RWPE1 (cell line): ENCODE data around the gene ANXA8.

Experiments
- CTCF ChIA-PET: fragments of 350-600 bp; sonication (Branson Sonifier 250); formaldehyde crosslinking; extraction: SDS; loops from one replicate; lab custom pipeline; 2021; lab: Yijun Ruan, JAX
- POLR2A ChIA-PET: fragments of 400-600 bp; formaldehyde crosslinking; extraction: SDS; loops from one replicate; lab custom pipeline; 2020; ENCODE audit warnings: antibody characterized with exemption; ENCODE audit not compliant: low non-redundant PET; lab: Yijun Ruan, JAX
- DNase-seq: peaks from one replicate; pipeline ENCODE4 v3.0.0; 2012; ENCODE audit warnings: low spot score
- H3K27ac ChIP-seq: fragments of 450-650 bp; 2 replicates; pipeline ENCODE4 v1.5.1; 2017
- TF ChIP-seq, protein P1 (sequence below): fragments of 450-650 bp; conservative IDR thresholded peaks from 2 replicates; pipeline ENCODE4 v1.5.1; 2017; ENCODE audit warnings: low read depth, mild to moderate bottlenecking

Gene ANXA8

DNA sequence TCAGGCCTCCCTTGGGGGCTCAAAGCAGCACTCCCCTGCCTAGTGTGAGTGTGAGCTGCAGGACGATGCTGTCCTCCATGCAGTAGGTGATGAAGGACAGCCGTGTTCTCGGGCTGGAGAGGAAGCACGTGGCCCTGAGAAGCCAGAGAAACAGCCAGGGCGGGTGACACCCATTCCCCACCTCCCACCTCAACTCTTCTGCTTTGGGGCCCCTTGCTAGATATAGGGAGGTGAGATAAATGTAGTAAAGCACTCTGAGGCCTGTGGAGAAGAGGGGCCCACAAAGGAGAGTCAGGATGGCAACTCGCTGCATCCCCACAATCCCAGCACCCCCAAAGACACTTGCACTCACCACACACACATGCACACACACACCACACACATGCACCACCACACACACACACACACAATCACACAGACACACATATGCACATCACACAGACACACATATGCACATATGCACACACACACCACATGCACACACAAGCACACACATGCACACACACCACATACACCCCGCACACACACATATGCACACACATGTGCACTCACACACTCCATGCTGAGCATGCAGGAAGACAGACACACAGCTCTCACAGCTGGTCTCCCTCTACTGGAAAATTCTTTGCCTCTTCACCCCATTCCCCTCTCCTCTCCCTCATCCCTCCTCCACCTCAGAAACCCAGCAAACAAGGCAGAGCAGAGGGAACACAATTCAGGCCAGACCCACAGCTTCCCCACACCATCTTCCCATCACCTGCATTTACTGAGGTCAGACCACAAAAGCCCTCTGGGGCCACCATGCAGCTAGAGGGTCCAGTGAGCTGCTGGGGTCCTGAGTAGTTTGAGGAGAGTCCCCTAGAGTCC lies 30.5 kb downstream of the ANXA8 start:
- no peak overlapping the region for H3K27ac ChIP-seq
- DNase-seq = no peak
- TF ChIP-seq, protein P1, sequence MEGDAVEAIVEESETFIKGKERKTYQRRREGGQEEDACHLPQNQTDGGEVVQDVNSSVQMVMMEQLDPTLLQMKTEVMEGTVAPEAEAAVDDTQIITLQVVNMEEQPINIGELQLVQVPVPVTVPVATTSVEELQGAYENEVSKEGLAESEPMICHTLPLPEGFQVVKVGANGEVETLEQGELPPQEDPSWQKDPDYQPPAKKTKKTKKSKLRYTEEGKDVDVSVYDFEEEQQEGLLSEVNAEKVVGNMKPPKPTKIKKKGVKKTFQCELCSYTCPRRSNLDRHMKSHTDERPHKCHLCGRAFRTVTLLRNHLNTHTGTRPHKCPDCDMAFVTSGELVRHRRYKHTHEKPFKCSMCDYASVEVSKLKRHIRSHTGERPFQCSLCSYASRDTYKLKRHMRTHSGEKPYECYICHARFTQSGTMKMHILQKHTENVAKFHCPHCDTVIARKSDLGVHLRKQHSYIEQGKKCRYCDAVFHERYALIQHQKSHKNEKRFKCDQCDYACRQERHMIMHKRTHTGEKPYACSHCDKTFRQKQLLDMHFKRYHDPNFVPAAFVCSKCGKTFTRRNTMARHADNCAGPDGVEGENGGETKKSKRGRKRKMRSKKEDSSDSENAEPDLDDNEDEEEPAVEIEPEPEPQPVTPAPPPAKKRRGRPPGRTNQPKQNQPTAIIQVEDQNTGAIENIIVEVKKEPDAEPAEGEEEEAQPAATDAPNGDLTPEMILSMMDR = no peak
- POLR2A ChIA-PET = no interaction called here
- CTCF ChIA-PET = no interaction called here

DNA sequence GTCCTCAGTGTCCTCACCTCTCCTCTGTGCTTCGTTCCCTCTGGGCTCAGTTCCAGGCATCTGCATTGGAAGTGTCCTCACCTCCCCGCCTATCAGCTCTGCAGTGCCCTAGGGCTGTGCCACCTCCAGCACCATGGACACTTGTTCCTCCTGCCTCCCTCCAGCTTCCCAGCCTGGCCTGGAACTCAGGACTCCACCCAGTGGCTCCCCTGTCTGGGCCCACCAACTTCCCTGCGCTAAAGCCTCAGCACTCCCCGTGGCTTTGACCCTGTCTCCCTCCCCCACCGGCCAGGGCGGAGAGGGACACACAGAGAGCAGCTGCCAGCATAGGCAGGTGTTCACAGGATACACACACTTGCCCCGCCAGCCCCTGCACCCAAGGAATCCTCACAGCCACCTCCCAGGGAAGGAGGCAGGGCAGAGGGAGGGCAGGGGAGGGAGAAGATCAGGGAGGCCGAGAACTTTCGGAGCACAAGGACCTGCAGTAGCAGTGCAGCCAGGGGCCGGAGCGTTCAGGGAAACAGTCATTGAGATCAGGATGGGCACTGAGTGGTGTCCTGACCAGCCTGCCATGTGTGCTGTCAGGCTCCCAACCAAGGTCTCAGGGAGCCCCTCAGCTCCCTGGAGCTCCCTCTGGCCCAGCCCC lies 31.3 kb downstream of the ANXA8 start:
- CTCF ChIA-PET = interaction anchor here (0.7 kb wide), 1 partner anchor 10 kb away, joined by 3 read pairs; no protein-coding TSS in a partner anchor
- no peak overlapping the region for H3K27ac ChIP-seq
- POLR2A ChIA-PET = no interaction called here
- DNase-seq = no peak
- TF ChIP-seq, protein P1 = no peak

DNA sequence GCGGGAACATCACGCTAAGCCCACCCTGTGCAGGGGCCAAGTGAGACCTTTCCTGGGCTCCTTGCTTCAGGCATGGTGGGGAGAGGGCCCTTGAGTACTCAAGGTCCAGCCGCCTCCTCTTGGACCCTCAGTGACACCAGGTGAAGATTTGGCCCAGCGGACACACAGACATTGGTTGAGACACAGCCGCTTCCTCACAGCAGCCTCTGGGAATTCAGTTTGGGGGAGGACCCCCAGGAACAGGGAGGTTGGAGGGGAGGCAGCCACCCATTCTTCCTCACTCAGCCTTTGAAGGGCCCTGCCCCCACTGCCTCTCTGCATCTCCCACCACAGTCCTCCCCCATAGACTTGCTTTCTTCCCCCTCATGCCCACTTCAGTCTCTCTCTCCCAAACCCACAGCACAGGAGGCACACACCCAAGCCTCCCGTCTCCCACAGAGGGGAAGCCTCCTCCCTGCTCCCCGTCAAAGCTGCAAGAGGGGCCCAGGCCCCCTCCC lies 31.9 kb downstream of the ANXA8 start:
- DNase-seq = no peak
- H3K27ac ChIP-seq = no peak overlapping the region
- TF ChIP-seq, protein P1 = no peak
- ChIA-PET POLR2A (no interaction called here), CTCF (interaction anchor here (0.7 kb wide), 1 partner anchor 9 kb away, joined by 3 read pairs; no protein-coding TSS in a partner anchor)

DNA sequence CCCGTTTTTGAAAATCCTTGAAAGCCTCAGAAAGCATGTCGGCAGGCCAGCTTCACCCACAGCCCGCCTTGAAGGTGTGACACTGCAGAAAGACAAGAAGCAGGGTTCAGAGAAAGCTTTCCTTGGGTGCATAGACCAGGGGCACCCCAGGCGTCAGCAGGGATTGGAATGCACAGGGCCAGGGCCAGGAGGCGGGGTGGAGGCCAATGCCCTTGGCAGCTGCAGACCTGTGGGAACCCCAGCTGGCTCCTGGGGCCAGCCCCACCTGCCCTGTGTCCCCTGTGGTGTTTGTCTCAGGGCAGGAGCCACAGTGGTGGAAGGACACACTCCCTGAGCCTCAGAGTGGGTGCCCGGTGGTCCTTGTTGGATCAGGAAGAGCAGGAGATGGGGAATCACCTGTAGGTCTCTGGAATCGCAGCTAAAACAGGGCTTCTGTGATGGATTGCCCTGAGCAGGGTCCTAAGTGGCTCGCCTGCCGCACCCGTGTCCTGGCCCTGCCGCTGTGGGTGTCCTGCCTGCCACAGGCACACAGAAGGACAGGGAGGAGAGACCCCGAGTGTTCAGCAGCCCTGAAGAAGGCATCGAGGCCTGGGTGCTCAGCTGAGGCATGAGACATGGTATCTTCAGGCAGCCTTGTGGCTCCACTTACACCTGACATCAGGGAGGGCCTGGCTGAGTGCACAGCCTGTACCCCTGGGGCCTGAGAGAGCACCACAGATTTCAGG lies 32.5 kb downstream of the ANXA8 start:
- H3K27ac ChIP-seq = no peak overlapping the region
- TF ChIP-seq, protein P1 = no peak
- DNase-seq = no peak
- ChIA-PET POLR2A (no interaction called here), CTCF (no interaction called here)

DNA sequence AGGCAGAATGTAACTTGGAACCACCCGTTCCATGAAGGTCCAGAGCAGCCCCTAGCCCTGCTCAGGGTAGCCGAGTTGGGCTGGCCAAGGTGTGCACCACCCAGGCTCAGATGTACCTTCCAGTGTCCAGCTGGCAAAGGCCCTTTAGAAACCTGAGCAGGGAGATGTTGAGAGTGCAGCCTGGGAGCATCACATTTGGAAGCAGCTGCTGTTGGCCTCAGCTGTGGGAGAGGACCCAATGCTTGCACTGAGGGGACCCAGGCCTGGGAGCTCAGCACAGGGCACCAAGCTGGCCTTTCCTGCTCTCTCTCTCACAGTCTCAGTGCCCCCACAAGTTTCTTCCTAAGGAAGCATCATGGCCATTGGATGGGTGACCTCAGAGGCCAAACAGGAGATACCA lies 33.5 kb downstream of the ANXA8 start:
- CTCF ChIA-PET = no interaction called here
- DNase-seq = no peak
- TF ChIP-seq, protein P1 = no peak
- POLR2A ChIA-PET = no interaction called here
- no peak overlapping the region for H3K27ac ChIP-seq

DNA sequence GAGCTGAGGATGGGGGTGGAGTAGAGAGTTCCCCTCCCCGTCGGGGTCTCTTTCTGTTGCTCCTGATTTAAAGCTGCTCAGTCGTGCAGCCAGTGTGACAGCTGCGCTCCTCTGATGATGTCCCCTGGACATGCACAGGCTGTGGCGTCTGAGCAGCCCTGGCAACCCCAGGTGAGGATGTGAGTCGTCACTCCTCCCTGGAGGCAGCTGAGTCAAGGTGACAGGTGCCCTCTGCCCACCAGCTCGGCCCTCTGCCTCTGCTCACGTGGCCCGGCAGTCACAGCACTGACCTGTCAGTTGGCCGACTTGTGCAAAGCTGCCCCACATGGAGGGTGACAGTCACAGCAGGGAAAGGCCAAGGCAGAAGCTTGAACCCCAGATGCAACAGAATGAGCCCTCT lies 33.9 kb downstream of the ANXA8 start:
- no peak overlapping the region for H3K27ac ChIP-seq
- POLR2A ChIA-PET = no interaction called here
- no peak for DNase-seq
- CTCF ChIA-PET = interaction anchor here (0.6 kb wide), 1 partner anchor 24 kb away, joined by 4 read pairs; no protein-coding TSS in a partner anchor
- TF ChIP-seq, protein P1 = no peak
